Panc1 (cell line): Measurements from ENCODE around the gene MAGOH. TPM values are rescaled to one million over a fixed set of nuclear protein-coding genes. Genes with fewer than 3 reads are reported as not detected.
"Not testable (repeated sequence)": the region's sequence is repeated elsewhere in the genome, so short reads cannot be mapped to it uniquely, and the experiment has no call there.

Source experiments
- ATAC-seq: fragments of 200-7000 bp; cut with Tn5 transposase; 2 replicates; pipeline ENCODE4 v1.9.1; 2020; ENCODE audit warnings: mild to moderate bottlenecking, moderate library complexity
- BruUV-seq: library from RNA; stranded (reverse); fragments of 400-500 nt; replicated peaks from 2 replicates; lab custom pipeline; 2021; lab: Mats Ljungman, UMichigan
- CTCF ChIA-PET: fragments of 300-600 bp; sonication (Branson Sonifier 250); formaldehyde crosslinking; loops from one replicate; lab custom pipeline; 2022; ENCODE audit warnings: antibody characterized with exemption; lab: Charles Lee
- POLR2A ChIA-PET: fragments of 300-600 bp; sonication (Branson Sonifier 250); formaldehyde crosslinking; loops from one replicate; lab custom pipeline; 2022; ENCODE audit warnings: antibody characterized with exemption; lab: Charles Lee
- DNase-seq: peaks from one replicate; pipeline ENCODE4 v3.0.0-alpha.2; 2010; ENCODE audit warnings: low read depth, low spot score
- H3K27ac ChIP-seq: 2 replicates; pipeline ENCODE4 v1.5.1; 2011; ENCODE audit warnings: mild to moderate bottlenecking, low read length, inconsistent platforms
- H3K27me3 ChIP-seq: fragments of 200-500 bp; sonication (Bioruptor generic); 2 replicates; pipeline ENCODE4 v1.6.0; 2014; ENCODE audit warnings: low read length, inconsistent platforms; ENCODE audit not compliant: control insufficient read depth, insufficient read depth
- H3K36me3 ChIP-seq: fragments of 200-500 bp; sonication (Bioruptor generic); 2 replicates; pipeline ENCODE4 v1.5.1; 2014; ENCODE audit warnings: inconsistent platforms, mild to moderate bottlenecking, low read length, moderate library complexity; ENCODE audit not compliant: control insufficient read depth, insufficient read depth
- H3K4me1 ChIP-seq: 2 replicates; pipeline ENCODE4 v1.5.1; 2011; ENCODE audit warnings: inconsistent platforms, mild to moderate bottlenecking, low read length, moderate library complexity; ENCODE audit not compliant: control insufficient read depth, insufficient read depth
- H3K4me3 ChIP-seq, 2 experiments: 2 replicates each; pipeline ENCODE4 v1.5.1; 2011 to 2012; ENCODE audit warnings: low read depth in 2 of 2, low read length in 2 of 2, mild to moderate bottlenecking in 2 of 2, inconsistent platforms in 1 of 2, moderate library complexity in 1 of 2
- H3K9me3 ChIP-seq: fragments of 200-500 bp; sonication (Bioruptor generic); 2 replicates; pipeline ENCODE4 v1.5.1; 2014; ENCODE audit warnings: low read depth, mild to moderate bottlenecking, inconsistent platforms, low read length, moderate library complexity; ENCODE audit not compliant: control insufficient read depth, insufficient read depth
- POLR2AphosphoS5 ChIP-seq: IDR thresholded peaks from 2 replicates; pipeline ENCODE4 v1.6.1; 2012; ENCODE audit warnings: mild to moderate bottlenecking, low read depth, low read length, moderate library complexity
- SIN3A ChIP-seq: IDR thresholded peaks from 2 replicates; pipeline ENCODE4 v1.6.1; 2012; ENCODE audit warnings: low read depth, mild to moderate bottlenecking, low read length, moderate library complexity, borderline replicate concordance; ENCODE audit not compliant: insufficient read depth
- TCF7L2 ChIP-seq: IDR thresholded peaks from 2 replicates; pipeline ENCODE4 v1.6.1; 2011; ENCODE audit warnings: mild to moderate bottlenecking, low read depth, low read length, inconsistent platforms
- in situ Hi-C: cut with HindIII; loops from 2 replicates; pipeline ENCODE4 v1.10.0; 2016; ENCODE audit warnings: low sequenced_read_pairs, low pct_unique_long_range_greater_than_20kb
- intact Hi-C: fragments of 100-400 bp; cut with micrococcal nuclease; formaldehyde crosslinking; loops from one replicate; pipeline ENCODE4 v1.10.0; 2022; ENCODE audit not compliant: unreplicated experiment
- total RNA-seq: library from RNA; stranded (reverse); gene quantifications from one replicate; pipeline ENCODE4 v1.2.1, GENCODE V29; 2021; ENCODE audit not compliant: unreplicated experiment
- TF ChIP-seq, protein P1 (sequence below), 2 experiments: IDR thresholded peaks; 2 replicates each; pipeline ENCODE4 v1.6.1; 2011 to 2012; ENCODE audit warnings: low read depth in 2 of 2, control low read depth in 1 of 2, low read length in 1 of 2, mild to moderate bottlenecking in 1 of 2, moderate library complexity in 1 of 2; ENCODE audit not compliant: insufficient read depth in 1 of 2
- TF ChIP-seq, protein P2 (sequence below): fragments of 450-650 bp; IDR thresholded peaks from 2 replicates; pipeline ENCODE4 v1.5.1; 2017; ENCODE audit warnings: mild to moderate bottlenecking

Gene MAGOH
- total RNA-seq, 1 experiment from 2014 or later = 63.8 TPM

DNA sequence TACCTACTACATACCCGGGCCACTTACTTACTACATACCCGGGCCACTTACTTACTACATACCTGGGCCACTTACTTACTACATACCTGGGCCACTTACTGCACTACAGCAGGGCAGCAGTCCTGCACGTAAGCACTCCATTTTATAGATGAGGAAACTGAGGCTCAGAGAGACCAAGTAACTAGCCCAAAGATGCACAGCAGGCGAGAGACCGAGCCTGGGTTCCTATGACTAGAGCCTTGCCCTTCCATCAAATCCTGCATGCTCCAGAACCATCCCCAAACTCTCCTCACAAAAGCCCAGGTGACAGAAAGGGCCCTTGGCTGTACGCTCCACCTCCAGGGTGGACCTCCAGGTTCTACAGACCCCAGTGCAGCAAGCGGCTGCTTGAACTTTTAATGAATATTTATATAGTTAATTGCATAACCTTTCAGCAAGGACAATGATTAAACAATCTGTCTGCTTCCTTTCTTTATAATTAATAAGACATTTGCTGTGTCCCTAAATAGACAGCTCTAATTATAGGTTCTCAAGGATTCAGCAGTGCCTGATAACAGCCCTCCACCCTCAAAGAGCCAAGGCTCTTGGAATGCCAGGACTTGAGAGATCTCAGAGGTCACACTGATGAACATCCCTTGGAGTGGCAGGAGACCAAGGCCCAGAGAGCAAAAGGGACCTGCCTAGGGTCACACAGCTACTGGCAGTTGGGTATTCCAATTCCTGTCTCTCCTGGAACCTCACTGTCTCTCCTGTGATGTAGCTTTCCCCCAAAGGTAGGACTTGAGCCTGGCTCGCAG is 46.1 kb upstream of the MAGOH start:
- in situ Hi-C loops = no loop called here
- ChIA-PET CTCF (no interaction called here), POLR2A (no interaction called here)
- no peak for TF ChIP-seq POLR2AphosphoS5
- TF ChIP-seq, protein P1, sequence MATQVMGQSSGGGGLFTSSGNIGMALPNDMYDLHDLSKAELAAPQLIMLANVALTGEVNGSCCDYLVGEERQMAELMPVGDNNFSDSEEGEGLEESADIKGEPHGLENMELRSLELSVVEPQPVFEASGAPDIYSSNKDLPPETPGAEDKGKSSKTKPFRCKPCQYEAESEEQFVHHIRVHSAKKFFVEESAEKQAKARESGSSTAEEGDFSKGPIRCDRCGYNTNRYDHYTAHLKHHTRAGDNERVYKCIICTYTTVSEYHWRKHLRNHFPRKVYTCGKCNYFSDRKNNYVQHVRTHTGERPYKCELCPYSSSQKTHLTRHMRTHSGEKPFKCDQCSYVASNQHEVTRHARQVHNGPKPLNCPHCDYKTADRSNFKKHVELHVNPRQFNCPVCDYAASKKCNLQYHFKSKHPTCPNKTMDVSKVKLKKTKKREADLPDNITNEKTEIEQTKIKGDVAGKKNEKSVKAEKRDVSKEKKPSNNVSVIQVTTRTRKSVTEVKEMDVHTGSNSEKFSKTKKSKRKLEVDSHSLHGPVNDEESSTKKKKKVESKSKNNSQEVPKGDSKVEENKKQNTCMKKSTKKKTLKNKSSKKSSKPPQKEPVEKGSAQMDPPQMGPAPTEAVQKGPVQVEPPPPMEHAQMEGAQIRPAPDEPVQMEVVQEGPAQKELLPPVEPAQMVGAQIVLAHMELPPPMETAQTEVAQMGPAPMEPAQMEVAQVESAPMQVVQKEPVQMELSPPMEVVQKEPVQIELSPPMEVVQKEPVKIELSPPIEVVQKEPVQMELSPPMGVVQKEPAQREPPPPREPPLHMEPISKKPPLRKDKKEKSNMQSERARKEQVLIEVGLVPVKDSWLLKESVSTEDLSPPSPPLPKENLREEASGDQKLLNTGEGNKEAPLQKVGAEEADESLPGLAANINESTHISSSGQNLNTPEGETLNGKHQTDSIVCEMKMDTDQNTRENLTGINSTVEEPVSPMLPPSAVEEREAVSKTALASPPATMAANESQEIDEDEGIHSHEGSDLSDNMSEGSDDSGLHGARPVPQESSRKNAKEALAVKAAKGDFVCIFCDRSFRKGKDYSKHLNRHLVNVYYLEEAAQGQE (IDR thresholded peaks at IDR 0.05; ENCODE audit: insufficient read depth in 1 of 2, low read depth in 2 of 2, low read length in 1 of 2) = no peak
- TF ChIP-seq, protein P2, sequence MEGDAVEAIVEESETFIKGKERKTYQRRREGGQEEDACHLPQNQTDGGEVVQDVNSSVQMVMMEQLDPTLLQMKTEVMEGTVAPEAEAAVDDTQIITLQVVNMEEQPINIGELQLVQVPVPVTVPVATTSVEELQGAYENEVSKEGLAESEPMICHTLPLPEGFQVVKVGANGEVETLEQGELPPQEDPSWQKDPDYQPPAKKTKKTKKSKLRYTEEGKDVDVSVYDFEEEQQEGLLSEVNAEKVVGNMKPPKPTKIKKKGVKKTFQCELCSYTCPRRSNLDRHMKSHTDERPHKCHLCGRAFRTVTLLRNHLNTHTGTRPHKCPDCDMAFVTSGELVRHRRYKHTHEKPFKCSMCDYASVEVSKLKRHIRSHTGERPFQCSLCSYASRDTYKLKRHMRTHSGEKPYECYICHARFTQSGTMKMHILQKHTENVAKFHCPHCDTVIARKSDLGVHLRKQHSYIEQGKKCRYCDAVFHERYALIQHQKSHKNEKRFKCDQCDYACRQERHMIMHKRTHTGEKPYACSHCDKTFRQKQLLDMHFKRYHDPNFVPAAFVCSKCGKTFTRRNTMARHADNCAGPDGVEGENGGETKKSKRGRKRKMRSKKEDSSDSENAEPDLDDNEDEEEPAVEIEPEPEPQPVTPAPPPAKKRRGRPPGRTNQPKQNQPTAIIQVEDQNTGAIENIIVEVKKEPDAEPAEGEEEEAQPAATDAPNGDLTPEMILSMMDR = no peak
- no peak for TF ChIP-seq TCF7L2
- TF ChIP-seq SIN3A = no peak
- no peaks in the 10 kb centered on the region for H3K4me1 ChIP-seq
- no TSS peak for BruUV-seq
- no peaks in the 10 kb centered on the region for H3K9me3 ChIP-seq
- no peaks in the 10 kb centered on the region for H3K27me3 ChIP-seq
- no peaks in the 10 kb centered on the region for H3K36me3 ChIP-seq
- no peak overlapping the region for H3K4me3 ChIP-seq
- intact Hi-C loops = no loop called here
- ATAC-seq = no peak
- DNase-seq = no peak
- no peak overlapping the region for H3K27ac ChIP-seq

DNA sequence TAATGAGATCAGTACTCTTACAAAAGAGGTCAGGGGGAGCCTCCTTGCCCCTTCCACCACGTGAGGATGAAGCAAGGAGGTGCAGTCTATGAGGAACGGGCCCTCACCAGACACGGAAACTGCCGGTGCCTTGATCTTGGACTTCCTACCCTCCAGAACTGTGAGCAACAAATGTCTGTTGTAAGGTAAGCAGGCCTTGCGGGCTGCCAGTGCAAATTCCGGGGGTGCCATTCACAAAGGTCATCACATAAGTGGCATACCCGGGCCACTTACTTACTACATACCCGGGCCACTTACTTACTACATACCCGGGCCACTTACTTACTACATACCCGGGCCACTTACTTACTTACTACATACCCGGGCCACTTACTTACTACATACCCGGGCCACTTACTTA is 44.8 kb upstream of the MAGOH start:
- H3K36me3 ChIP-seq, BruUV-seq, H3K27ac ChIP-seq, ATAC-seq, intact Hi-C loops, in situ Hi-C loops, POLR2A ChIA-PET, H3K4me3 ChIP-seq, DNase-seq, H3K9me3 ChIP-seq, CTCF ChIA-PET, H3K4me1 ChIP-seq, H3K27me3 ChIP-seq: not testable (repeated sequence)

GRCh38 chr1:53281133-53281532 is 42.8 kb upstream of the MAGOH start:
- intact Hi-C loops = no loop called here
- no peak overlapping the region for H3K4me3 ChIP-seq
- no peak for DNase-seq
- H3K36me3 ChIP-seq = no peaks in the 10 kb centered on the region; the same call in 1 of the 2 replicates
- H3K27me3 ChIP-seq = no peaks in the 10 kb centered on the region
- CTCF ChIA-PET = no interaction called here
- no peak for TF ChIP-seq SIN3A
- TF ChIP-seq, protein P1 (IDR thresholded peaks at IDR 0.05; ENCODE audit: insufficient read depth in 1 of 2, low read depth in 2 of 2, low read length in 1 of 2) = no peak
- TF ChIP-seq POLR2AphosphoS5 = no peak
- no peak for TF ChIP-seq TCF7L2
- TF ChIP-seq, protein P2 = no peak
- POLR2A ChIA-PET = no interaction called here
- no peaks in the 10 kb centered on the region for H3K9me3 ChIP-seq
- BruUV-seq = no TSS peak
- ATAC-seq = no peak
- H3K27ac ChIP-seq = no peak overlapping the region
- no peaks in the 10 kb centered on the region for H3K4me1 ChIP-seq
- in situ Hi-C loops = no loop called here
